Stimulated activated CD8-positive, alpha-beta memory T cell treated with anti-CD3 and anti-CD28 coated beads, Interleukin-15, amount 100 ng/mL, for 4 hours (primary cell): Measurements from ENCODE around the gene OSCAR.

Experiments
- DNase-seq, 2 donors: peaks; one replicate each; pipeline ENCODE4 v3.0.0-alpha.2; 2020; ENCODE audit warnings: low read depth in 2 of 2

Gene OSCAR, protein sequence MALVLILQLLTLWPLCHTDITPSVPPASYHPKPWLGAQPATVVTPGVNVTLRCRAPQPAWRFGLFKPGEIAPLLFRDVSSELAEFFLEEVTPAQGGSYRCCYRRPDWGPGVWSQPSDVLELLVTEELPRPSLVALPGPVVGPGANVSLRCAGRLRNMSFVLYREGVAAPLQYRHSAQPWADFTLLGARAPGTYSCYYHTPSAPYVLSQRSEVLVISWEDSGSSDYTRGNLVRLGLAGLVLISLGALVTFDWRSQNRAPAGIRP

DNA sequence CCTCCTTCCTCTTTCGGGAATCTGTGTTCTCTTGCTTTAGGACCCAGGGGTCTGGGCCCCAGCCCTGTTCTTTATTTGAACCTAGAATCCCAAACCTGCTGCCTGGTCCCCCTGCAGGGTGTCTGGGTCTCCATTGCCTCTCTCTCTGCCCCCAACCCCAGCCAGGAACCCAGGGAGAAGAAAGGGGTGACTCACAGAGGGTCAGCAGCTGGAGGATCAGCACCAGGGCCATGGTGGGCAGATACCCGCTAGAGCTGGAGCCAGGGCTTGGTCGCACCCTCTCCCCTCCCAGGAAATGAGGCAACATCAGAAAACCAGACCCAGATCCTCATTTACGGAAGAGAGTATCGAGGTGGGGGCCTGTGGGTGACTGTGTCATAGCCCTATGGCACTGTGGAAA lies at the start of gene OSCAR:
OSCAR (minus strand) TSS at position 243 of the 400 bp plus-strand sequence; CDS start at position 232, 11 bp downstream.
- no peak for DNase-seq

DNA sequence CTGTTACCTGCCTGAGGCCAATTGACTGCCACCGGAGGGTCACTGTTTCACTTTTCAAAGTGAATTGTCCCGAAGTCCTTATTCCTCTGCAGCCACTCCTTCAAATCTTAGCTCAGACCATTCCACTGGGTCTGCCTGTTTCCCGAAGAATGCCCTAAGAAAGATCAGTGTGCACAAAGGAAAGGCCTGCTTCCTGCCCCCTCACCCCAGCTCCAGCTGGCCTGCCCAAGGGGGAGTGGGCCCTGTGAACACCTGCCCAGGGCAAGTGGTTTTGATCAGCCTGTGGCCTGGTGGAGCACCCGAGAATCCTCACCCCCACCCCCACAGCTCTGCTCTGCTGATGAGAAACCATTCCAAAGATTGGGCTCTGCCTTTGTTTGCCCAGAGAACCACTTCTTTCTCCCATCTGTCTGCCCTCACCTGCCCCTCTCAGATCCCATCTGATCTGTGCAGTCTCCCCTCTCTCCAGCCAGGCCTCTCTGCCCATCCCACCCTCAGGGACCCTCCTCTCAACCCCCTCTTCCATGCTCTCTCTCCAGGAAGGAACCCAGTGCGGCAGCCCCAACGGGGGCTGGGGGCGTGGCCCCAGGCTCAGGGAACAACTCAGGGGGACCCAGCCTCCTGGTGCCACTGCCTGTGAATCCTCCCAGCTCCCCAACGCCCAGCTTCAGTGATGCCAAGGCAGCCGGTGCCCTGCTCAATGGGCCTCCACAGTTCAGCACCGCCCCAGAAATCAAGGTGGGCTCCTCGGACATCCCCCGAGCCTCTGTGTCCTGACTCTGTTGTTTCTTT lies 48.6 kb upstream of the OSCAR start:
- no peak for DNase-seq

DNA sequence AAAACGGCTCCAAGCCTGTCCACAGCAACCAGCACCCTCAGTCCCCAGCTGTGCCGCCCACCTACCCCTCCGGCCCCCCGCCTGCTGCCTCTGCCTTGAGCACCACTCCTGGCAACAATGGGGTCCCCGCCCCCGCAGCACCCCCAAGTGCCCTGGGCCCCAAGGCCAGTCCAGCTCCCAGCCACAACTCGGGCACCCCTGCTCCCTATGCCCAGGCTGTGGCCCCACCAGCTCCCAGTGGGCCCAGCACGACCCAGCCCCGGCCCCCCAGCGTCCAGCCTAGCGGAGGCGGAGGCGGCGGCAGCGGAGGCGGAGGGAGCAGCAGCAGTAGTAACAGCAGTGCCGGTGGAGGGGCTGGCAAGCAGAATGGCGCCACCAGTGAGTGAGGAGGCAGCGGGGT lies 47.6 kb upstream of the OSCAR start:
- DNase-seq: no peak

DNA sequence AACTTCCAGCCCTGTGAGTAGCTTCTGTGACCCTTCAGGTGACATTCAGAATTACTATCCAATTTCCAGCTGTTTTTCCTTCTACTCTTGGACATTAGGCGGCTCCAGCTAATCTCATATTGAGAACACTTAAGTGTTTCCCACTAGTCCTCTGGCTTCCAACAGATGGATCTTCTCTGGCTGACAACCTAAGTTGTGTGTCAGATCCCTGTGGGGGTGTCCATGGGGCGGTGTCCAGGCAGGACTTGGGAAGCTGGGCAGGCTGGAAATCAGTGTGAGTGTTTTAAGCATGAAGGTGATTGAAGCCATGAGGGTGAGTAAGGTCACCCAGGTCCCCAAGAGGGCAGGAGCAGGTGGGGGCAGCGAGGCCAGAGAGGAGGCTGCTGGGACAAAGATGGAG lies 47.1 kb upstream of the OSCAR start:
- DNase-seq: no peak

DNA sequence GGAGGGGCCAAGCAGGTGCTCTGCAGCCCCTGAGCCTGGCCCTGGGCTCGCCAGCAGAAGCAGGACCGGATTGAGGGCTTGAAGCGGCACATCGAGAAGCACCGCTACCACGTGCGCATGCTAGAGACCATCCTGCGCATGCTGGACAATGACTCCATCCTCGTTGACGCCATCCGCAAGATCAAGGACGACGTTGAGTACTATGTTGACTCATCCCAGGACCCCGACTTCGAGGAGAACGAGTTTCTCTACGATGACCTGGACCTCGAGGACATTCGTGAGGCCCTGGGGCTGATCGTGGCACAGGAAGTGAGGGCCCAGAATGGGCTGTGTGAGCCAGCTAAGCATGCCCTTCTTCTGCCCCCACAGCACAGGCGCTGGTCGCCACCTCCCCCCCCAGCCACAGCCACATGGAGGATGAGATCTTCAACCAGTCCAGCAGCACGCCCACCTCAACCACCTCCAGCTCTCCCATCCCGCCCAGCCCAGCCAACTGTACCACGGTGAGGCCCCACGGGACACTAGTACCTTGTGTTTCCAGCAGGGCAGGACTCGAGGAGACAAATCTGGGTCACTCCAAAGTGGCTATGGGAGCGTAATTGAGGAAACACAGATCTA lies 45.0 kb upstream of the OSCAR start:
- DNase-seq: no peak

DNA sequence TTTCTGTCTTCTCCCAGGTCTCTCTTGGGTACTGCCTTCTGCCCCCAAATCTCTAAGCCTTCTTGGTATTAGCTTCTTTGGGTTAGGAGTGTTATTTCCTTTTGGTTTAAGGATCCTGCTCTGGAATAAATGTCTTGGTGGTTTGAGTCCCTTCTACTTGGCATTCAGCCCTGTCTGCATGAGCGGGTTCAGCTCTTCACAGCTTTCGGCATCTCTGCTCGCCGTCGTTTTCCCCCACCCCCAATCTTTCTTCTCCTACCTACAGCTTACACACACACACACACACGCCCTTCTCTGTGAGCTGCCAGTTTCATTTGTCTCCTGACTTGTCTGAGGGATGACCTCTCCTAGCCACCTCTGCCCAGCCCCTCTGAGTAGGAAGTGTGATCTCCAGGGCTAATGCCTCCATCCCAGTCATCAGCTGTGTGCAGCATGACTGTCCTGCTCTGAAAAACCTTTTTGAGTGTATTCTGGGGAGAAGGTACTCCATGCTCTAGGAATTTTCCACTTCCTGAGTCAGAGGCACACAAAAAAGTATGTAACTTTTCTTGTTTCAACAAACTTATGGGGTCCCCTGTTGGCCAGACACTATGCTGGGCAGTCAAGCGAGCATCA lies 41.7 kb upstream of the OSCAR start:
- no peak for DNase-seq

DNA sequence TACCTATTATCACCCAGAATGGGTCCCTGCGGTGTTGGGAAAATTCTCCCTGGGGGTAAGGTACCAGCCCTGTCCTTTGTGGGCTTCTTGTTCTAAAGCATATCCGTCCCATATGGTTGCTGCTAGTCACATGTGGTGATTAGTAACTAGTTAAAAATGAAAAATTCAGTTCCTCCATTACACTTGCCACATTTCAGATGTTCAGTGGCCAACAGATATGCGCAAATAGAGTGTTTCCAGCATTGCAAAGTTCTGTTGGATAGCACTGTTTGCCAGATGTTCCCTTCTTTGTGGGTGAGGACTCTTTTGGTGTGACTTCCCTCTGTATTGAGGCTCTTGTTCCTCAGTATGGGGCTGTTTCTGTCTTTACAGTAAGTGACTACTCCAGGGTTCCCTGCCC lies 40.8 kb upstream of the OSCAR start:
- no peak for DNase-seq

DNA sequence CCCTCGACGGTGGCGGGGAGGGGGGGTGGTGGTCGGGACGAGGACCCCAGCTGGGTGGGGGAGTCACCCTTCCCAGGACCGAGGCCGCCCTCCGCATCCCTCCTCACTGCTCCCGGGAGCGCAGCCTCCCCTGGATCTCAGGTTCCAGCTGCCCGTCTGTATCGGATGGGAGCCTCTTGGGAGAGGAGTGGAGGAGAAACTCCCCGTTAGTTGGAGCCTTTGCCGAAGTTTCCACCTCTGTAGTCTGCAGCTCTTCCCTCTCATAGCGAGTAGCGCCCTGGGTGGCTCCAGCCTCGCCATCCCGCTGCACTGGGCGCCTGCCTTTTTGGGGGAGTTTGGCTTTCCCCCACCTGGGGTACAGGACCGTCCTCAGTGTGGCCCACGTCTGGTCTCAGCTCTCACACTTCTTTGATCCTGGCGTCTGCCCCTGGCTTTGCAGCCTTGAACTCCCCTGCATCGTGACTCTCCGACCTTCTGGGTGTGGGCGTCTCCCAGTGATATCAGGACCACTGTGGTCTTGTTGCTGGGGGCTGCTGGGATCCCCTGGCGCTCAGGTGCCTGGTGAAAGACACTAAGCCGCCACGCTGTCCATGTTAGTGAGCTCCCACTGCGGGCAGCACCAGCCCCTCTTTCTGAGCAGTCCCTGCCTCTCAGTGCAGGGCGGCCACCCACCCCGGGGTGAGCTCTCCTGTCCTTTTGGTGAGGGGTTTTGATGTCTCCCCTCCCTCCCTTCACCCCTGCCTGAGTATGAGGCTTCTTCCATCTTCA lies 38.1 kb upstream of the OSCAR start:
- no peak for DNase-seq

DNA sequence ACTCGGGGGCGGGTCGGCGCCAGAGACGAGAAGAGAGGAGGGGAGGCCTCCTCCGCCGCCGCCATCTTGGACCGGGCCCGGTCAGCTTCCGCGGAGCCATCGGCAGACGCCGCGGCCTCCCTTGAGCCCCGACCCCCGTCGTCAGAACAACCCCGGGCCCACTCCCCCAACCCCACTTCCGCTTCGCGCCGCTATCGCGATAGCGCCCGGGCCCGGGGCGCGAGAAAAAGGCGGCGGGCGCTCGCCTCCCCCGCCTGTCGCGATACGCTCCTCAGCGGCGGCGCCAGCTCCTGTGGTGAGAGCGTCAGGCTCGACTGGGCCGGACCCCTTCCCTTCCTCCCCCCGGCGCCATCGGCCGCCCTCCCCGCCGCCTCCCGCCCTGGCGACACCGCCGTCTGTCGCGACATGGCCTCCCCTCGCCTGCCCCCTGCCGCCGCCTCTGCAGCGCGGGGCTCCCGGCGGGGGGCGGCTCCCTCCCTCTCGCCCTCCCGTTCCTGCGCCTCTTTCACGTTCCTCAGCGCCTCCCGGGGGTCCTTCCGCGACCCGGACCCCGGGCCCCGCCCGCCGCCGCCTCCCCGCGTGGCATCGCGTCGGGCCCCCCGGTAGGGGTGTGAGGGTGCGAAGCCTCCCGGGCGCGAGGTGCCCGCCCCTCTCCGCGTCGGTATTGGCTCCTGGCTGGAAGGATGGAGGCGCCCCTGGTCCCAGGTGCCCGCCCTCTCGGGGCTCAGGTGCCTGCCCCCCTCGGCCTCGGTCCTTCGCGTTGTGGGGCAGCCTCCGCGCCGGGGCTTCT lies 37.3 kb upstream of the OSCAR start, which contains the start of gene CNOT3:
CNOT3 (plus strand) TSS at position 64 of the 790 bp plus-strand sequence. CDS start 5,217 bp downstream, outside the sequence.
- no peak for DNase-seq

DNA sequence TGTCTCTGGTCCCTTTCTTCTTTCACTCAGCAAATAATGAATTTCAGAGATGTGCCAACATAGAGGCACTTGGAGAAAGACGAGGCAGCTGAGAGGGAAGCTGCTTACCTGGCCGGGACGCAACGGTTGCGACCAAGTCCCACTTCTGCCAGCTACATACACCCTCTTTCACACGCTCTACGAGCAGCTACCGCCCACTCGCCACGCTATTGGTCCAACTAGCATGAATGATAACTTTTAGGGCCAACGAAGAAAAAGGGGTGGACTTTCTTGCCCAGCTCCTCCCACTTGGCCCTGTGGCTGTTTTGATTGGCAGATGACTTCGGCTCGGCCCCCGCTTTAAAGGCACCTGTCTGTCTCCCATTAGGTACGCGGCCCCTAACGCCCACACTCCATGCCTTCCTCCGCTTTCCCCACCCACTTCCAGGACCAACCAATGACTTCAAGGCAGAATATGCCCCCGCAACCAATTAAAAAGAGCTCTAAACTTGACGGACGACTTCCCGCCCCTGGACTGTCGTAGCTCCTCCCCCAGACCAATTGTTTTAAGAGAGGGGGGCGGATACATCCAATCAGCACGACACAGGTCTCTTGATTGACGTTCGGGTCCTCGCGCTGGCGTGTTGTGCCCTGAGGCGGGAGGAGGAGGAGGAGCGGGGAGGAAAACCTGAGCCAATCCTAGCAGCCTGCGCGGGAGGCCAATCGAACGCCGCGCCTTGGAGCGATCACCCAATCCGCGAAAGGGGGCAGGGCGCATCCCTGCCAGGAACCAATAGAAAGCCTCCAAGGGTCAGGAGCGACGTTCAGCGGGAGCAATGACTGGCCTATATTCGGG lies 36.5 kb upstream of the OSCAR start:
- peak; percentile 98 to 99 for DNase-seq

DNA sequence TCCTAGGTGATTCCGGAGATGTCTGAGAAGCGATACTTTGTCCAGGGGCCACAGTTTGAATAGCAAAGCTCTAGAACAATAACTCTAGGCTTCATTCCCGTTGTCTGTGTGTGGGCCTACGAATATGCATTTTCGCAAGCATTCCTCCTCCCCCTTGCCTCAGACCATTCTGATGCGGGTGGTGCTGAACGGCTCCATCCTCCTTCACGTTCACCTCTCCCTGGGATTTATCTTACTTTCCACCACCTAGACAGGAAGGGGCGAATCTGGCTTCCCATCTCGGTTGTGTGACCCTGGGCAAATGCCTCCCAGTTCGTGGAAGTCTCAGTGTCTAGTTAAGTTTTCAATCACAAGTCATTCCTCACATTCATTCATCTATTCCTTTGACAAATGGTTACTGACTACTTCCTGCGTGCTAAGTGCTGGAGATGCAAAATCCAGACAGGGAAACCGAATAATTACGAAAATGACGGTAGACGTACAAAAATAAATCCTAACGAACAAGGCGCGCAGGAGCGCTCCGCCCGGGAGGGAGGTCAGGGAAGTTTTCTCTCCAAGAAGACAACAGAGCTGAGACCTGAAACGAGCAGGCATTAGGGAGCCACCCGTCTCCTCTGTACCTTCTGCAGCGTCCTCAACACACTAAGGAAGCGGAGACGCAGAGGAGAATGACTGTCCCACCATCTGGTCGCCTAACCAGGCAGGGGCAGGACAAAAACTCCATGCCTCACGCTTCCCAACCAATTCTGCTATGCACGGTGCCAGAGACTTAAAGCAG lies 35.7 kb upstream of the OSCAR start:
- no peak for DNase-seq

DNA sequence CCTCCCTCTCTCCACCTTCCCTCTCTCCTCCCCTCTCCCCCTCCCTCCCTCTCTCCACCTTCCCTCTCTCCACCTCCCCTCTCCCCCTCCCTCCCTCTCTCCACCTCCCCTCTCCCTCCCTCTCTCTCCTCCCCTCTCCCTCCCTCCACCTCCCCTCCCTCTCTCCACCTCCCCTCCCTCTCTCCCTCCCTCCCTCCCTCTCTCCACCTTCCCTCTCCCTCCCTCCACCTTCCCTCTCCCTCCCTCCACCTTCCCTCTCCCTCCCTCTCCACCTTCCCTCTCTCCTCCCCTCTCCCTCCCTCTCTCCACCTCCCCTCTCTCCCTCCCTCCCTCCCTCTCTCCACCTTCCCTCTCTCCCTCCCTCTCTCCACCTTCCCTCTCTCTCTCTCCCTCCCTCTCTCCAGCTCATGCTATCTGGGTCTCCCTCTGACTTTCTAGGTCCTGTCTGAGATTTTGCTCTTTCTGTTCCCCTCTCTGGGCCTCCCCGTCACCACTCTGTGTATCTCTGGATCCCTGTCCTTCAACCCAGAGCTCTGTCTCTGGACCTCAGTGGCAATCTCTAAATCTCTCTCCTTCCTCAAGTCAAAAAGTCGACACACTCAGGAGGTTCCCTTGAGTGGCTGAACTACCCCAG lies 33.5 kb upstream of the OSCAR start:
- no peak for DNase-seq

DNA sequence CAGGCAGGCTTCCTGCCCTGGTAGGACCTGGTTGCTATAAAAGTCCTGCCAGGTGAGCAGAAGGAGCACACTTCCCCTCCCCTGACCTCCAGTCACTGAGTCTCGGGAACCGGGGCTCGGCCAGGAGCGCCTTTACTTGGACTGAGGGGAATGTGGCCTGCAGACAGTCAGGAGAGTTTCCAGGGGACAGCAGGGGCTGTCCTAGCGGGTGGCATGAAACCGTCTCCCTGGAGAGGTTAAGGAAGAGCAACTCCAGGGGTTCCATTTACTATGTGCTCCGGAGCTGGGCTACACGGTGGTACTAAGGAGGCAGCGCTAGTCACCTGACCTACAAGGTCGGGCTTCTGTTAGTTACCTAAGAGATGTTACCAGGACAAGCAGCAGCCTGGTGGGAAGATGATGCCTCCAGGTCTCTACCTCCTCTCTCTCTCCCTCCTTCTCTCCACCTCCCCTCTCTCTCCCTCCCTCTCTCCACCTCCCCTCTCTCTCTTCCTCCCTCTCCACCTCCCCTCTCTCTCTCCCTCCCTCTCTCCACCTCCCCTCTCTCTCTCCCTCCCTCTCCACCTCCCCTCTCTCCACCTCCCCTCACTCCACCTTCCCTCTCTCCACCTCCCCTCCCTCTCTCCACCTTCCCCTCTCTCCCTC lies 32.8 kb upstream of the OSCAR start:
- no peak for DNase-seq

DNA sequence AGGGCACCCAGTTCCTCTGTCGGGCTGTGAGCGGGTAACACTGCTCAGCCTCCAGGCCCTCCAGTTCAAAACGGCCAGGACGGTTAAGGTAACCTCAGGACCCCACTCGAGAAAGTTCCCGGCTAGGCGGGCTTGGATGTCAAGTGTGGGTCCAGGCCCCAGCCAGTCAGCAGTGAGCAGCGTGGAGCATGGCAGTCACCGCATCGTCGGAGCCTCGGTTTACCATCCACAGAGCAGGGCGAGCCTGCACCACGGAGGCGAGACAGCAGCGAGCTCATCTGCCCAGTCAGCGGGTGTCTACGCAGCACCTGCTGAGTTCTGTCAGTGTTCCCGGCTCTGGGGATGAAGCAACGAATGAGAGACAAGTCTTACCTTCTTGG lies 29.0 kb upstream of the OSCAR start:
- DNase-seq: no peak

DNA sequence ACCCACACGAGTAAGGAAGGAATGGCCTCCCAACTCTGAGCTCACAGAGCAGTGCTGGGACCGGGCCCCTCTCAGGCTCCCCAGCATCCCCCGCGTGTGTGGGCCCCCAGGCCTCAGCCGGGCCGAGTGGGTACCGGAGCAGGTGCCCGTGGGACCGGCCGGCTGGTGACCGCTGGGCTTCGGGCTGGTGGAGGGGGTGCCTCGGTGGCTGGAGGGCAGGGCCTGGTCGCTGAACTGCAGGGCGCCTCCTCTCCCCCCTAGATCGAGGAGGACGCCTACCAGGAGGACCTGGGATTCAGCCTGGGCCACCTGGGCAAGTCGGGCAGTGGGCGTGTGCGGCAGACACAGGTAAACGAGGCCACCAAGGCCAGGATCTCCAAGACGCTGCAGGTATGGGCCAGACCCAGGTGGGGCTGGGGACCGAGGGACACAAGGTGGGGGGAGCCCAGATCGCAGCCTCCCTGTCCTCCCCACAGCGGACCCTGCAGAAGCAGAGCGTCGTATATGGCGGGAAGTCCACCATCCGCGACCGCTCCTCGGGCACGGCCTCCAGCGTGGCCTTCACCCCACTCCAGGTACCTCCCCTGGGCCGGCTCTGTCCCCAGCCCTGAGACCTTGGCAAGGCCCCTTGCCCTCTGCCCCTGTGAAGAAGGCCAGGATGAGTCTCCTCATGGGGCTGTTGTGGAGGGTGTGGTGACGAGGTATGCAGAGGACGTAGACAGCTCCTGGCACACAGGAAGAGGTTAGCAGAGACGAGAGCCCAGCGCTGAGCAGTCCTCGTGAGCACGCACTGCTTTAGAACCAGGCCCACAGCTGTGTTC lies 28.4 kb upstream of the OSCAR start:
- no peak for DNase-seq

DNA sequence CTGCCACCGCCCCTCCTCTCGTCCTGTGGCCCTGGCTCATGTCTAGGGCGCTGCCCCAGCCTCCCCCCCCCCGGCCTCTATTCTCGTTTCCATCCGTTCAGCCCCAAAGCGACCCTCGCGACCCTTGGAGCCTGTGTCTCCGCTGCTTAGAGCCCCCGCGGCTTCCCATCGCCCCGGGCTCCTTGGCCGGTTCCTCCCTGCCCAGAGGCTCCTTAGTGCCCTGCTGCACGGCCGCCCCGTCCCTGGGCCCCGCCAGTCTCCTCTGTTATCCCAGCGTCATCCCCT lies 27.8 kb upstream of the OSCAR start:
- no peak for DNase-seq

DNA sequence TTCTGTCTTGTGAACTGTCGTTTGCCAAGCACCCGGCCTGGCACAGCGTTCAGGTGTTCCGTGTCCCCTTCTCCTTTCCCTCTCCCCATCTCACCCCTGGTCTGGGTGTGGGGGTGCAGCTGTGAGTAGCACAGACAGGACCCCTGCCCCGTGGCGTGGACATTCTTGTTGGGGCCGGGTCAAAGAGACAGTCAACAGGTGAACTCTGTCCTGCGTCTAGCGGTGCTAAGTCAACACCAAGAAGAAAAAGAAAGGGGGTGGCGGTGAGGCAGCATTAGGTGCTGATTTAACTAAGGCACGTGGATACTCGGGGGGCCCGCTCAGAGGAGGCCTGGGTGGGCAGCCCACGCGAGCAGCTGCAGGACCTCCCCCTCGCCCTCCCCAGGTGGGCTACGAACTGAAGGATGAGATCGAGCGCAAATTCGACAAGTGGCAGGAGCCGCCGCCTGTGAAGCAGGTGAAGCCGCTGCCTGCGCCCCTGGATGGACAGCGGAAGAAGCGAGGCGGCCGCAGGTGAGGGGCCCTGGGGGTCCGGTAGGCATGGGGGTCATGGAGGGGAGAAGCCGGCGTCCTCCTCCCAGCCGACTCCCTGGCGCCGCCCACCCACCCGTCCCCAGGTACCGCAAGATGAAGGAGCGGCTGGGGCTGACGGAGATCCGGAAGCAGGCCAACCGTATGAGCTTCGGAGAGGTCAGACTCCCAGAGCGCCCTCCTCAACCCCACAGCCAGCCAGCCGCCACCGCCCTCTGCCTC lies 27.3 kb upstream of the OSCAR start:
- no peak for DNase-seq
